ENCODE measurements around the gene SLC1A7.

Gene SLC1A7

GRCh38 chr1:53135735-53136114, 6.7 kb downstream of the SLC1A7 start:
- H4K8ac ChIP-seq (ENCODE audit: low read depth, low read length) = no peak overlapping the region
- H3K18ac ChIP-seq (ENCODE audit: low read length) = no peak overlapping the region
- no peak overlapping the region for H3K56ac ChIP-seq (ENCODE audit: low read length)
- H3K4ac ChIP-seq (ENCODE audit: low read depth, low read length) = no peak overlapping the region
- H3K23ac ChIP-seq (ENCODE audit: low read length) = no peak overlapping the region
- H3K4me2 ChIP-seq (ENCODE audit: low read length) = no peak overlapping the region
- H3K36me3 ChIP-seq (ENCODE audit: control insufficient read depth, insufficient read depth, low read length) = no peaks in the 10 kb centered on the region
- H3K27me3 ChIP-seq (ENCODE audit: insufficient read depth, low read length, poor library complexity) = no peaks in the 10 kb centered on the region
- H2BK120ac ChIP-seq (ENCODE audit: low read depth, low read length) = no peak overlapping the region
- H3K4me1 ChIP-seq (ENCODE audit: control insufficient read depth, low read depth, low read length) = no peaks in the 10 kb centered on the region
- DNase-seq = no peak
- H2BK5ac ChIP-seq (ENCODE audit: low read length) = no peak overlapping the region
- no peak overlapping the region for H3K9ac ChIP-seq (ENCODE audit: low read length)
- H4K5ac ChIP-seq (ENCODE audit: low read length) = no peak overlapping the region
- no CpG with 5 or more reads among the region's 4 CpGs for WGBS (ENCODE audit: extremely low coverage, insufficient coverage, low lambda C conversion rate)
- H2AK5ac ChIP-seq (ENCODE audit: low read length) = no peak overlapping the region
- H3K79me2 ChIP-seq (ENCODE audit: control insufficient read depth, insufficient read depth, low read length) = no peaks in the 10 kb centered on the region
- H3K79me1 ChIP-seq (ENCODE audit: low read length) = no peaks in the 10 kb centered on the region
- H2BK15ac ChIP-seq (replicated peaks; ENCODE audit: low read depth) = no peak overlapping the region
- H3K4me3 ChIP-seq (ENCODE audit: low read length) = no peak overlapping the region
- H3K27ac ChIP-seq (ENCODE audit: low read depth, low read length) = no peak overlapping the region

GRCh38 chr1:53134961-53135734, 7.3 kb downstream of the SLC1A7 start:
- Histone ChIP-seq H3K56ac (ENCODE audit: low read length) (no peak overlapping the region), H3K18ac (ENCODE audit: low read length) (no peak overlapping the region), H2BK15ac (replicated peaks; ENCODE audit: low read depth) (no peak overlapping the region), H3K4me2 (ENCODE audit: low read length) (no peak overlapping the region), H3K36me3 (ENCODE audit: control insufficient read depth, insufficient read depth, low read length) (no peaks in the 10 kb centered on the region), H3K27ac (ENCODE audit: low read depth, low read length) (no peak overlapping the region), H3K9ac (ENCODE audit: low read length) (no peak overlapping the region), H3K23ac (ENCODE audit: low read length) (no peak overlapping the region), H3K27me3 (ENCODE audit: insufficient read depth, low read length, poor library complexity) (no peaks in the 10 kb centered on the region), H4K5ac (ENCODE audit: low read length) (no peak overlapping the region), H3K4me3 (ENCODE audit: low read length) (no peak overlapping the region), H2BK120ac (ENCODE audit: low read depth, low read length) (no peak overlapping the region), H3K4ac (ENCODE audit: low read depth, low read length) (no peak overlapping the region), H2AK5ac (ENCODE audit: low read length) (no peak overlapping the region), H2BK5ac (ENCODE audit: low read length) (no peak overlapping the region), H3K79me2 (ENCODE audit: control insufficient read depth, insufficient read depth, low read length) (no peaks in the 10 kb centered on the region), H3K4me1 (ENCODE audit: control insufficient read depth, low read depth, low read length) (no peaks in the 10 kb centered on the region), H4K8ac (ENCODE audit: low read depth, low read length) (no peak overlapping the region), H3K79me1 (ENCODE audit: low read length) (no peaks in the 10 kb centered on the region)
- no CpG with 5 or more reads among the region's 23 CpGs for WGBS (ENCODE audit: extremely low coverage, insufficient coverage, low lambda C conversion rate)
- no peak for DNase-seq

GRCh38 chr1:53134042-53134485, 8.4 kb downstream of the SLC1A7 start:
- WGBS (ENCODE audit: extremely low coverage, insufficient coverage, low lambda C conversion rate) = no CpG with 5 or more reads among the region's 7 CpGs
- H3K27me3 ChIP-seq (ENCODE audit: insufficient read depth, low read length, poor library complexity) = no peaks in the 10 kb centered on the region
- no peak overlapping the region for H3K4me3 ChIP-seq (ENCODE audit: low read length)
- H3K23ac ChIP-seq (ENCODE audit: low read length) = no peak overlapping the region
- no peak overlapping the region for H2BK15ac ChIP-seq (replicated peaks; ENCODE audit: low read depth)
- no peak overlapping the region for H4K5ac ChIP-seq (ENCODE audit: low read length)
- H3K18ac ChIP-seq (ENCODE audit: low read length) = no peak overlapping the region
- no peak overlapping the region for H2BK5ac ChIP-seq (ENCODE audit: low read length)
- H3K9ac ChIP-seq (ENCODE audit: low read length) = no peak overlapping the region
- H3K79me1 ChIP-seq (ENCODE audit: low read length) = no peaks in the 10 kb centered on the region
- no peaks in the 10 kb centered on the region for H3K36me3 ChIP-seq (ENCODE audit: control insufficient read depth, insufficient read depth, low read length)
- no peak overlapping the region for H2AK5ac ChIP-seq (ENCODE audit: low read length)
- H4K8ac ChIP-seq (ENCODE audit: low read depth, low read length) = no peak overlapping the region
- no peaks in the 10 kb centered on the region for H3K79me2 ChIP-seq (ENCODE audit: control insufficient read depth, insufficient read depth, low read length)
- H3K27ac ChIP-seq (ENCODE audit: low read depth, low read length) = no peak overlapping the region
- DNase-seq = no peak
- H2BK120ac ChIP-seq (ENCODE audit: low read depth, low read length) = no peak overlapping the region
- H3K4ac ChIP-seq (ENCODE audit: low read depth, low read length) = no peak overlapping the region
- no peaks in the 10 kb centered on the region for H3K4me1 ChIP-seq (ENCODE audit: control insufficient read depth, low read depth, low read length)
- H3K4me2 ChIP-seq (ENCODE audit: low read length) = no peak overlapping the region
- no peak overlapping the region for H3K56ac ChIP-seq (ENCODE audit: low read length)

- no peaks in the 10 kb centered on the region for H3K79me2 ChIP-seq (ENCODE audit: control insufficient read depth, insufficient read depth, low read length)
These were observed 9.0 kb downstream of the SLC1A7 start for GRCh38 chr1:53133261-53134041.

GRCh38 chr1:53132176-53132575, 10.3 kb downstream of the SLC1A7 start:
- Histone ChIP-seq H3K4me3 (ENCODE audit: low read length) (no peak overlapping the region), H3K23ac (ENCODE audit: low read length) (no peak overlapping the region), H3K27me3 (ENCODE audit: insufficient read depth, low read length, poor library complexity) (no peaks in the 10 kb centered on the region), H3K79me2 (ENCODE audit: control insufficient read depth, insufficient read depth, low read length) (no peaks in the 10 kb centered on the region), H4K5ac (ENCODE audit: low read length) (no peak overlapping the region), H3K27ac (ENCODE audit: low read depth, low read length) (no peak overlapping the region), H2AK5ac (ENCODE audit: low read length) (no peak overlapping the region), H2BK5ac (ENCODE audit: low read length) (no peak overlapping the region), H3K36me3 (ENCODE audit: control insufficient read depth, insufficient read depth, low read length) (no peaks in the 10 kb centered on the region), H4K8ac (ENCODE audit: low read depth, low read length) (no peak overlapping the region), H3K79me1 (ENCODE audit: low read length) (no peaks in the 10 kb centered on the region), H3K18ac (ENCODE audit: low read length) (no peak overlapping the region), H2BK120ac (ENCODE audit: low read depth, low read length) (no peak overlapping the region), H2BK15ac (replicated peaks; ENCODE audit: low read depth) (no peak overlapping the region), H3K56ac (ENCODE audit: low read length) (no peak overlapping the region), H3K4me1 (ENCODE audit: control insufficient read depth, low read depth, low read length) (no peaks in the 10 kb centered on the region), H3K9ac (ENCODE audit: low read length) (no peak overlapping the region), H3K4me2 (ENCODE audit: low read length) (no peak overlapping the region), H3K4ac (ENCODE audit: low read depth, low read length) (no peak overlapping the region)
- DNase-seq = no peak
- no CpG with 5 or more reads among the region's 8 CpGs for WGBS (ENCODE audit: extremely low coverage, insufficient coverage, low lambda C conversion rate)

More at GRCh38 chr1:53133261-53134041, 9.0 kb downstream of the SLC1A7 start:
- H3K56ac ChIP-seq (ENCODE audit: low read length) = no peak overlapping the region
- H3K4me1 ChIP-seq (ENCODE audit: control insufficient read depth, low read depth, low read length) = no peaks in the 10 kb centered on the region
- H4K5ac ChIP-seq (ENCODE audit: low read length) = no peak overlapping the region
- no peaks in the 10 kb centered on the region for H3K27me3 ChIP-seq (ENCODE audit: insufficient read depth, low read length, poor library complexity)
- H2BK5ac ChIP-seq (ENCODE audit: low read length) = no peak overlapping the region
- no peak overlapping the region for H3K23ac ChIP-seq (ENCODE audit: low read length)
- no peaks in the 10 kb centered on the region for H3K36me3 ChIP-seq (ENCODE audit: control insufficient read depth, insufficient read depth, low read length)
- no peak overlapping the region for H3K9ac ChIP-seq (ENCODE audit: low read length)
- no peak overlapping the region for H4K8ac ChIP-seq (ENCODE audit: low read depth, low read length)
- no peak overlapping the region for H3K4me3 ChIP-seq (ENCODE audit: low read length)
- WGBS (ENCODE audit: extremely low coverage, insufficient coverage, low lambda C conversion rate) = no CpG with 5 or more reads among the region's 9 CpGs
- H3K18ac ChIP-seq (ENCODE audit: low read length) = no peak overlapping the region
- H2BK120ac ChIP-seq (ENCODE audit: low read depth, low read length) = no peak overlapping the region
- H3K4me2 ChIP-seq (ENCODE audit: low read length) = no peak overlapping the region
- no peak for DNase-seq
- no peak overlapping the region for H3K4ac ChIP-seq (ENCODE audit: low read depth, low read length)
- H3K79me1 ChIP-seq (ENCODE audit: low read length) = no peaks in the 10 kb centered on the region
- no peak overlapping the region for H2BK15ac ChIP-seq (replicated peaks; ENCODE audit: low read depth)
- no peak overlapping the region for H2AK5ac ChIP-seq (ENCODE audit: low read length)
- no peak overlapping the region for H3K27ac ChIP-seq (ENCODE audit: low read depth, low read length)
